HG03045 (cell line): ENCODE data around the gene ILK.

Experiments
- ATAC-seq: cut with Tn5 transposase; IDR thresholded peaks from one replicate; pipeline ENCODE4 v1.9.1; 2021; ENCODE audit warnings: mild to moderate bottlenecking, moderate library complexity; ENCODE audit not compliant: unreplicated experiment

The ILK gene

DNA sequence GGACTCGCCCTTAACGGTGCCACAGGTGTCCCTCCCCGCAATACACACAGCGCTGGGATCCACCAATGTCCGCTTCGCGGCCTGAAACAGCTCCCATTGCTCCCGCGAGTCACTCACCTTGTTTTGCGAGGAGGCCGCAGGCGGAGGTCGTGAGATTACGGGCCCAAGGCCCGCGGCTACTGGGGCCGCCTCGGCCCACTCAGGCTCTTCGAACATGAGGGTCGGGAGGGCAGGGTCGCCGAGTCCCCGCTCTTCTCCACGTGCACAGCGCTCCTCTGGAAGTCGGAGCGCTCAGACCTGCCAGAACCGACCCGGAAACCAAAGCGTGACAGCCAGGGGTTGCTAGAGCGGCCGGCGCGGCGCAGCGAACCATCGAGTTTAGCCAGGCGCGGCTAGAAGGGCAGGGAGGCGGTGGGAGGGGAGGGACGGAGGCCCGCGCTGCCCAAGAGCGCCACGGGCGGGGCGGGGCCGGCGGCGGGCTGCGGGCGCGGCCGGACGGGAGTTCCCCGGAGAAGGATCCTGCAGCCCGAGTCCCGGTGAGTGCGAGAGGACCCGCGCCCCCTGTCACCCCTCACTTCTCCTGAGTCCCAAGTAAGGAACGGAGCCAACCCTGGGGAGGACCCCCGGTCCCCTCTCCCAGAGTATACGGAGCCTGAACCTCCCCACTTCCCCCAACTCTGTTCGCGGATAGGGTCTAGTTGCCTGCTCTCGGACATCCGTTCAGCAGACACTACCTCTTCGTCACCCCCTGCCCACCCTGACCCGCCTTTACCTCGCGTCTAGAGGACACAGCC, at the start of gene ILK, which contains the start of gene RRP8:
ILK (plus strand) TSS at position 488 of the 794 bp plus-strand sequence. CDS start 498 bp downstream, outside the sequence.
RRP8 (minus strand) TSS at position 330 of the 794 bp plus-strand sequence; CDS start at position 216, 114 bp downstream.
- peak; percentile 77 for ATAC-seq

DNA sequence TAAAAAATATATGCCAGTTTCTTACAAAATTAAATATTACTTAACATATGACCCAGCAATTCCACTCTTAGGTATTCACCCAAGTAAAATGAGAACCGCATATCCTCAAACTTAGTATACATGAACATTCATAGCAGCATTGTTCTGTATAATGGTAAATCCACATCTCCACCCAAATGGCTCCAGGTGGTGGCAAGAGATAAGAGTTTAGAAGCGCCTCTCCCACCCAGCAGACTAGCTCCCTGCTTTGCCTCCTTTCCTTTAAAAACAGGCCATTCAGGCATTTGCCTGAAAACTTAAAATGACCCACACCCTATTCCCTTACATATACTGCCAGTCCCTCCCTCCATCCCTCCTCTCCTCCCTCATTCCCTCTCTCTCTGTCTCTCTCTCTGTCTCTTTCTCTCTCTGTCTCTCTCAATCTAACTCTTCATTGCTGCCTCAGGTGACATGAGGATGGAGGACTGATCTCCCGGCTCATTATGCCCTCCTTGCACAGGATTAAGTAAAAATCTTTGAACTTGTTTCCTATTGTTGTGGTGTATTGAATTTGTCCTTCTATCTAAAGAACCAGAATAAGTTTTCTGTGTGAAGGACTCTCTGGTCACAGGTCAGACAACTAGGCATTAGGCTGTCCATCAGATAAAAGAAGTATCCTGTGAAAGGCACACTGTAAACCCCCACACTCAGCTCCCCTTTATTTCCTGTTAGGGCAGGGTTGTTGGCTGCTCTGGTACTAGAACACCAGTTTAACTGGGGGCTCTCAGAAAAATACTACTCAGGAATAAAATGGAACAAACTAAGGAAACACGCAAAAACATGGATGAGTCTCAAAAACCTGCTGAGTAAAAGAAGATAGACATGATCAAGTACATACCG, 48.5 kb upstream of the ILK start:
- no peak for ATAC-seq

DNA sequence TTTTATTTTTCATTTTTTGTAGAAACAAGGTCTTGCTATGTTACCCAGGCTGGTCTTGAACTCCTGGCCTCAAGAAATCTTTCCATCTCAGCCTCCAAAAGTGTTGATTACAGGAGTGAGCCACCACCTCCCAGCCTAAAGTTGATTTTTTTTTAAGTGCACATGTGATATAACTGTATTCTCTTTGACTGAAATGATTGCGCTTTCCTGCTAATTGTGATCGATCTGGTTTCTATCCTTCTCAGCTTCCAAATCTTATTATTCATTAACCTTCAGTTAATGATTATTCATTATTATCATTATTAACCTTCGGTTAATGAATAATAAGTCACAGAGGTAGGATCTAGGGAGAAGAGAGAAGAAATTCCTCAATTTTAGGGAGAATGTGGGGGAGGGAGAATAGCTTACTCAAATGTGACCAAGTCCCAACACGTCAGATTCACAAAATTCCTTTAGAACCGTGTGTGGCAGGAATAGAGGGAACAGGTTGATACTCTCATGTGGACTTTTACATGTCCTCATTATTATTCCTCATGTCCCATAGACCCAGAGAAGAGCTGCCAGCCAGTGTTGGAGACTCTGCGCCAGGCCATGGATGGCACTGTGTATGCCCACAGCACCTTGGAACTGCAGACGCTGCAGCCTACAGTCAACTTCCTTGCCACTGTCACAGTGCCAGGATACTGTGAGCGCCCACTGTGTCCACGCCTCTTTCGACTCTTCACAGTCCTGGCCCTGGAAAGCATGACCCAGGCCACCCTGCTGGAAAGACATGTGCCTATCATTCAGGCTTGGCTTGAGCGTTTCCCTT, 47.2 kb upstream of the ILK start:
- no peak for ATAC-seq

DNA sequence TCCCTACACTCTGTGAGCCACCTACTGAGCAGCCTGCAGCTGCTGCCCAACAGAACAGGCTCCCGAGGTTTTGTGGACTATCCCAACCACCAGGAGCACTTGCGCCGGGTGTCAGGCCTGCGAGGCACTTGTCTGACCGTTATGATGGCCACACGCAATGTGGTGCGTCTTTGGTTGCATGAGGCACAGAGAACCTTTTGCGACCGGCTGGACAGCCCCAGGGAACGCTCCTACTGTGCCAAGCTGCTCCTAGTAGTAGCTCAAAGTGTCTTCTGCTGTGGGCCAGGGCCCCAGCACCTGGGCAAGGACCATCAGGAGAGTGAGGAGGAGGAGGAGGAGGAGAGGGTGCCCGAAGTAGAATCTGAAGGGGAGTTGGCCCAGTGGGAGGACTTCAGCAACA, 46.5 kb upstream of the ILK start:
- no peak for ATAC-seq

DNA sequence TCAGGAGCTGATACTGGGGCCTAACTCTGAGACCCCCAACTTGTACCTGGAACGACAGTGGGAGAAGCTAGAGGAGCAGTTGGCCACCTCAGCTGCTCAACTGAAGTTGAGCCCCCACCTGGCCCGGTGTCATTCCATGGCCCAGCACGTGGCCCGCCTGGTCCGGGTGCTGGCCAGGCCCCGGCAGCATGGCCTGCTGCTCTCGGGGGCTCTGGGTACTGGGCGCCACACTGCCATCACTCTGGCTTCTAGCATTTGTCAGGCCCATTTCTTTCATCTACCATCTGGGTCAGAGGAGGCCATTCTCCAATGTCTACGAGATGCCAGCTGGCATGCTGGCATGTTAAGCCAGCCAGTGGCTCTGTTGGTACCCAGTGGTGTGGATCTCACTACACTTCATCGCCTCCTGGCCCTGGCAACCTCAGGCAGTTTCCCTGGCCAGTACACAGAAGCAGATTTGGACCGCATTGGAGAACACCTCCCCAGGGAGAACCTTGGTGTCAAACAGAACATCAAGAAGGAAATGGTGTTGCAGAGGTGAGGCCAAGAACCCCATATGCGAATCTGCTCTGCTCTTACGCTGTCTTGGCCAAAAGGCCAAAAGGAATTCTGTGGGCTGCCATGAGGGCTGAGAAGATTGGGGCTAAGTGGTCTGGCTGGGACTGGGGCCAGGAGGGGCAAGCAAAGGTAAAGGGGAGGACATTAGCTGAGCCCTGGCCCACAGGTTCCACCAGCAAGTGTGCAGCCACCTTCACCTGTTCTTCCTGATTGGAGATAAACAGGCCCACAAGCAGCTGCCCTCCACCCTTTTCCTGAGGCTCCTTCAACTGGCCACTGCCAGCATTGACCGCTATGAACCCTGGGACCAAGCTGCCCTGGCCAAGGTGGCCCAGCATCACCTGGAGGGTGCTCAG, 45.6 kb upstream of the ILK start:
- no peak for ATAC-seq

DNA sequence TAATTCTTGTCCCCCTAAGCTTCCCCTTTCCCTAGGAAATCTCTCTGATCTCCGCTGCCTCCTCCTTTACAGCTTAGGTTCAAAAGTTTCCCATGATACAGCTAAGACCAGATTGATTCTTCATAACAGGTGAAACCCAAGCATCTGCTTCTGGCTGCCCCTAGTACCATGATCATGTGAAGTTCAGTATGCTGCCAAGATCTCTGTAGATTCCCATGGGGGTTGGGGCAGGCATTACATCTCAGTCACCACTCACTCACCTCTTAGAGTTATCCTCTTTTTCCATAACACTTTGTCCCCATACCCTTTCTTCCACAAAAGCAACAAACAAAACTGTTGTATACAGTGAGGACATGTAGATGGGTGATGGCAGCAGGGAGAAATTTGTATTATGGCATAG, 44.2 kb upstream of the ILK start:
- ATAC-seq, result no peak

DNA sequence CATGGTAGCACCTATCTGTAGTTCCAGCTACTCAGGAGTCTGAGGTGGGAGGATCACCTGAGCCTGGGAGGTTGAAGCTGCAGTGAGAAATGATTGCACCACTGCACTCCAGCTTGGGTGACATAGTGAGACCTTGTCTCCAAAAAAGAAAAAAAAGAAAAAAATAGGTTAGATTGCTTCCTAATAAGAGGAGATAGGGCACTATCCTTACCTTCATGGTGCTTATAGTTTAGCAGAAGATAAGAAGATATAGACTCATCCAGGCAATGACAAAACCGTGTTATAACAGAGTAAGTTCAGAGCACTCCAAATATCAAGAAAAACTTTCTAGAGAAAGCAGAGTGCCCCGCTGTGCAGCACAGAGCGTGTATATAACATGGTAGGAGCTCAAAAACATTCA, 42.3 kb upstream of the ILK start:
- no peak for ATAC-seq

DNA sequence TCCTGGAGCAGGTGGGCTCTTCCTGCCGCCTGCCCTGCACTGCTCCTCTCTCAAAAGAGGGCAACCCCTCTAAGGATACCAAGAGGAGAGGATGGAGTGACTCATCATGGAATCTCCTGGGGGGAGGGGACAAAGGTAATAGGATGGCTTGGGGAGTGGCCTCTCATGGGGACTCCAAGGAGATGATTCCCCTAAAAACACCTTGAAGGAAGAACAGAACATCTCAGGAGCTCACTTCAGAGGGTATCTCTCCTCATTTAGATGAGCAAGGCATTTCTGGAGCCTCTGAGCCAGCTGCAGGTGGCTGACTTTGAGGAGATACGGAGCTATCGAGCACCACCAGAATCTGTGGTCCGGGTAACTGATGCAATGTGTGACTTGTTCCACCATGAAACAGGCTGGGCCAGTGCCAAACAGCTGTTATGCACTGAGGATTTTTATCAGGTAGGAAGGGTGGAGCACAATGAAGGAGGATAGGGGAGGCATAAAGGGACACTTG, 40.4 kb upstream of the ILK start:
- ATAC-seq, result no peak

DNA sequence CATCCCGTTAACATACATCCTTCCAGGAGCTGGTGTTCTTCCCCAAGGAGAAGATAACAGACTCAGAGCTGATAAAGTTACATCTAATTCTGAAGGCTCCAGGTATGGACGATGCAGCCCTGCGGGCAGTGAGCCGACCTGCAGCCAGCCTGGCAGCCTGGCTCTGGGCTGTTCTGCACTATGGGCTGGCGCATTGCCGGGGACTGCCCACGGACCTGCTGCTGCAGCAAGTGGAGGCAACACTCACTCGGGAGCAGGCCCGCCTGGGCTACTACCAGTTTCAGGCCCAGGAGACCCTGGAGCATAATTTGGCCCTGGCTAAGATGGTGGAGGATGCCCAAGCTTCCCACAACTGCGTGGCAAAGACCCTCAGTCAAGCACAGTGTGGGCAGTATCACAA, 39.9 kb upstream of the ILK start:
- no peak for ATAC-seq

DNA sequence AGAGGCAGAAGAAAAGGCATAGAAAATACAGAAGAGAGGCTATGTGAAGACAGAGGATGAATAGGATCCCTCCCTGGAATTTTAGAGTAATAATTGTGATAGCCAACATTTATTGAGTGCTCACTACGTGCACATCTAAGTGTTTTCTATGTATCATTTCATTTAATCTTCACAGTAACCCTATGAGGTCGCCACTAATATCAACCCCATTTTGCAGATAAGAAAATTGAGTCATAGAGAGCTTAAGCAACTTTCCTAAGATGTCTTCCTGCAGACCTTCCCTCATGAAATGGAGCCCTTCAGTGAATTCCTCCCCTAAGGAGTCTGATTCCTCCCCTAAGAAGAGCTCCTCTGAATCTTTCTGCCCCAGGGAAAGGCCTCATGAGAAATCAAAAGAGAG, 38.2 kb upstream of the ILK start:
- no peak for ATAC-seq

DNA sequence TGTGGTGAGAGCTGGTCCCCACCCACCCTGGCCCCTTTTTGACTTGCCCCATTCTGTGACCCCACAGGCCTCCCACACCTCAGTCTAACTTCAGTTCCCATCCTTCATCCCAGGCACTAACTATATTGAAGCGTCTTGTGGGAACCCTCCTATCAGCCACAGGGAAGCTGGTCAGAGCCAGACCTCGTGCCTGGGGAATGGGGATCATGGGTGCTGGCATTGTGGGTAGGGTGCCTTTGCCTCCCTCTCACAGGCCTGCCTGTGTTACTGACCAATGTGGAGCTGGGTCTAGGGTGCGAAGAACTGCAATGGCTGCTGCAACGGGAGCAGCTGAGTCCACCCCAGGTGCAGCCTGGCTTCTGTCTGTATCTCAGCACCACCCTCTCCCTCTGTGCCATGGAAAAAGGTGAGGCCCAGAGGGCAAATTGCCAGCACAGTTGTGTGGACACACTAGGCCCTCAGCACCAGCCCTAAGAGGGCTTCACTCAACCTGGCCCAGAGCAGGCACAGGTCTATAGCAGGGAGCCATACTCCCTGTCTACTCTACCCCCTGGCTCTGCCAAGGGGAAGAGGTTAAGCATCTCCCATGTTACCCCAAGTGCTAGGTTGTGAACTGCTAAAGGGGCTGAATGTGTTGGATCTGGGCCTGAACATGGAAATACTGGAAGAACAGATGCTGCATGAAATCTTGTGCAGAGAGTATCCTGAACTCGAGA, 37.4 kb upstream of the ILK start:
- ATAC-seq, result no peak

DNA sequence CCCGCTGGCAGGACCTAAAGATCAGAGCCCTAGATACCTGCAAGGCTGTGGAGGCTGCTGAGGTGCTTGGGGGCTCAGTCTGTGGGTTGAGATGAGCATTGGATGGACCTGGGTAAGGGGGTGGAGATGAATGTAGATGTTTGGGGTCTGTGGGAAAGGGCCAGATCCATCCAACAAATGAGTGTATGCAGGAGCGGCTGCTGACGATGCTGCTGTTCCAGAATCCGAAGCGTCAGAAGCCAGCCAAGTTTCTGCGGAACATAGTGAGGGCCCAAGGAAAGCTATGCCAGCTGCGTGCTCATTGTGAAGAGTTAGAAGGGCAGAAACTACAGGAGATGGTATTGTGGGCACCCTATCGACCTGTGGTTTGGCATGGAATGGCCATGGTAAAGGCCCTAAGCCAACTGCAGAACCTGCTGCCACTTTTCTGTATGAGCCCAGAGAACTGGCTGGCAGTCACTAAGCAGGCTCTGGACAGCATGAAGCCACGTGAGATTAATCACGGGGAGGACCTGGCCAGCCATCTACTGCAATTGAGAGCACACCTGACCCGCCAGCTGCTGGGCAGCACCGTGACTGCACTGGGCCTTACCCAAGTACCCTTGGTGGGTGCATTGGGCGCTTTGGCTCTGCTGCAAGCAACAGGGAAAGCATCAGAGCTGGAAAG, 36.7 kb upstream of the ILK start:
- ATAC-seq, result no peak

DNA sequence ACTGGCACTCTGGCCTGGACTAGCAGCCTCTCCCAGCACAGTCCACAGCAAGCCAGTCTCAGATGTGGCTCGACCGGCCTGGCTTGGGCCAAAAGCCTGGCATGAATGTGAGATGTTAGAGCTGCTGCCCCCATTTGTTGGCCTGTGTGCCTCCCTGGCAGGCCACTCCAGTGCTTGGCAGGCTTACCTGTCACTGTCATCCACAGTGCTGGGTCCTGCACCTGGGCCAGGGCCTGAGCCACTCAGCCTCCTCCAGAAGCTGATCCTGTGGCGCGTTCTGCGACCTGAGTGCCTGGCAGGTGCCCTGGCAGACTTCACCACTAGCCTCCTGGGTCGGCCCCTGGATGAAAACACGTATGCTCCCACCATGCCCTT, 36.2 kb upstream of the ILK start:
- no peak for ATAC-seq

DNA sequence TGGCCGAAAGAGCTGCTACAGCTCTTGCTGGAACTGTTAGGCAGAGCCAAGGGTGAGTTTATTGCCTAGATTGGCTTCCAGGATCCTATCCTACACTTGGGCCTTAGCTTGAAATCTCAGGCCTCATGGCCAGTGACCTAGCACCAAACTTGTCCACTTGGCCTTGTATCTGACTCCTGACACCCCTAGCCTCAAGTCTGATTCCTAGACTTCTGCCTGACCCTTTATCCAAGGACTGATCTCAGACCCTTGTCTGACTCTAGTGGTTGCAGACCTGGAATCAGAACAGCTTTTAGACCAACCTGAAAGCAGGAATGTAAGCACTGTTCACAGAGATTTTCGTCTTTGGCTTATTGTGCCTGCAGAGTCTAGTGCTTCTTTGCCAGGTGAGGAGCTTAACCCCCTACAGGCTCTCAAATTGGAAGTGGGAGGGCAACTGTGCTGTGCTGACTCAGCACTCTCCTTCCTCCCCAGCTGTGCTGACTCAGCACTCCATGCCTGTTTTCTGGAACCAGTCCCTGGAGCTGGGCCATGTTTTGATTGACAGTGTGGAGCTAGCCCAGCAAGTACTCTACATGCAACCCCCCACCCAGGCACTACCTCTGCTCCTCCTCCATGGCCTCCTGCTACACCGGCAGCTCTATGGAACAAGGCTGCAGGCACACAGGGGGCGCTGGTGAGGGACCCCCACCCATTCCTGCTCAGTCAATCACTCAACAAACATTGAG, 35.2 kb upstream of the ILK start:
- no peak for ATAC-seq

DNA sequence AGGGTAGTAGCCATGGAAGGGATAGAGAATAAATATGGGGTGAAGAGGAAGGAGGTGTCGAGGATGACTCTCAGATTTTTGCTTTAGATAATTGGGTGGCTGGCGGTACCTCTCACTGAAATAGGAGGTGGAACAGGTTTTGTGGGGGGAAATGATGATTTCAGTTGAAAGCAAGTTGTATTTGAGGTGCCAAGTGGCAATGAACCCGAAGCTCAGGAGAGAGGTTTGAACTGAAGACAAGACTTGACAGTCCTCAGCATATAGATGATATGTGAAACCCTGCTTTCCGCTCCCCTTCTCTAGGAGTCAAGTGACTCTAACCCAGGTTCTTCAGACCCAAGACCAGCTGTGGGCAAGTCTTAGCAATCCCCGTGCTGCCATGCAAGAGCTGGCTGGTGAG, 33.9 kb upstream of the ILK start:
- no peak for ATAC-seq

DNA sequence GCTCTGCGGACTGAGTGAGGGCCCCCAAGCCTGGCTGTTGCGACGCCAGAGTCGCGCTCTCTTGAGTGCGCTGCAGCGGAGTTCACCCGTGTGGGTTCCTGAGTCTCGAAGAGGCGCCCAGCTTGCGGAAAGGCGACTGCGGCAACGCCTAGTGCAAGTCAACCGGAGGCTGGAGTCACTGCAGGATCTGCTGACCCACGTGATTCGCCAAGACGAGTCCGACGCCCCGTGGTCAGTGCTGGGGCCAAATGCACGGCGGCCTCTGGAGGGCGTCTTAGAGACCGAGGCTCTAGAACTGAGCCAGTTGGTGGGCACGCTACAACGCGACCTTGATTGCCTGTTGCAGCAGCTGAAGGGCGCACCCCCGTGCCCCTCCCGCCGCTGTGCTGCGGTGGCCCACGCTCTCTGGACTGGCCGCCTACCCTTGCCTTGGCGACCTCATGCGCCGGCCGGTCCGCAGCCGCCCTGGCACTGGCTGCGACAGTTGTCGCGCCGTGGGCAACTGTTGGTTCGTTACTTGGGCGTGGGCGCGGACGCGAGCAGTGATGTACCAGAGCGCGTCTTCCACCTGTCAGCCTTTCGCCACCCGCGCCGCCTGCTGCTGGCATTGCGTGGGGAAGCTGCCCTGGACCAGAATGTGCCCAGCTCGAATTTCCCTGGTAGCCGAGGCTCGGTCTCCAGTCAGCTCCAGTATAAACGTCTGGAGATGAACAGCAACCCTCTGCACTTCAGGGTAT, 32.7 kb upstream of the ILK start:
- no peak for ATAC-seq

DNA sequence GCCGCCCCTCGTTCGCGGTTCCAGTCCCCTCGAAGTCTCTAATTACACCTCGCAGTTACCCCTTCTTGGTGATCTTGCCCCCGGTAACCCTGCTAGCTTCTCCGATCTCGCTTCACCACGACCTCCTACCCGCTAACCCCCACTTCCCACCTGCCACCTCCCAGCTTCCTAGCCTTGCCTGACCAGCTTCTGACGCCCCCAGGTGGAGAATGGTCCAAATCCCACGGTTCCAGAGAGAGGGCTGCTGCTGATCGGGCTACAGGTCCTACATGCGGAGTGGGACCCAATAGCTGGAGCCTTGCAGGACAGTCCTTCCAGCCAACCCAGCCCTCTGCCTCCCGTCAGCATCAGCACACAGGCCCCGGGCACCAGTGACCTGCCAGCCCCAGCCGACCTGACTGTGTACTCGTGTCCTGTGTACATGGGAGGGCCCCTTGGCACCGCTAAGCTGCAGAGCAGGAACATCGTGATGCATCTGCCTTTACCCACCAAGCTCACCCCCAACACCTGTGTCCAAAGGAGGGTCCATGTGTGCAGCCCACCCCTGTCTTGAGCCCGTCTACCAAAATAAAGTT, 32.1 kb upstream of the ILK start:
- ATAC-seq, result no peak
